Erythroblast (primary cell): ENCODE data around the gene MAN2A2.
A peak's percentile ranks its signal among the peaks of the same experiment; 100 is the strongest.

Source experiments
- DNase-seq, 2 experiments: peaks; one replicate each; lab custom pipeline; 2025; lab: John Stamatoyannopoulos, UW
- GATA1 ChIP-seq: IDR thresholded peaks from 2 replicates; pipeline ENCODE4 v1.6.1; 2011; ENCODE audit warnings: low read depth, mild to moderate bottlenecking, control low read depth, low read length, moderate library complexity
- POLR2A ChIP-seq: IDR thresholded peaks from 2 replicates; pipeline ENCODE4 v1.6.1; 2011; ENCODE audit warnings: mild to moderate bottlenecking, low read length

The MAN2A2 gene

DNA sequence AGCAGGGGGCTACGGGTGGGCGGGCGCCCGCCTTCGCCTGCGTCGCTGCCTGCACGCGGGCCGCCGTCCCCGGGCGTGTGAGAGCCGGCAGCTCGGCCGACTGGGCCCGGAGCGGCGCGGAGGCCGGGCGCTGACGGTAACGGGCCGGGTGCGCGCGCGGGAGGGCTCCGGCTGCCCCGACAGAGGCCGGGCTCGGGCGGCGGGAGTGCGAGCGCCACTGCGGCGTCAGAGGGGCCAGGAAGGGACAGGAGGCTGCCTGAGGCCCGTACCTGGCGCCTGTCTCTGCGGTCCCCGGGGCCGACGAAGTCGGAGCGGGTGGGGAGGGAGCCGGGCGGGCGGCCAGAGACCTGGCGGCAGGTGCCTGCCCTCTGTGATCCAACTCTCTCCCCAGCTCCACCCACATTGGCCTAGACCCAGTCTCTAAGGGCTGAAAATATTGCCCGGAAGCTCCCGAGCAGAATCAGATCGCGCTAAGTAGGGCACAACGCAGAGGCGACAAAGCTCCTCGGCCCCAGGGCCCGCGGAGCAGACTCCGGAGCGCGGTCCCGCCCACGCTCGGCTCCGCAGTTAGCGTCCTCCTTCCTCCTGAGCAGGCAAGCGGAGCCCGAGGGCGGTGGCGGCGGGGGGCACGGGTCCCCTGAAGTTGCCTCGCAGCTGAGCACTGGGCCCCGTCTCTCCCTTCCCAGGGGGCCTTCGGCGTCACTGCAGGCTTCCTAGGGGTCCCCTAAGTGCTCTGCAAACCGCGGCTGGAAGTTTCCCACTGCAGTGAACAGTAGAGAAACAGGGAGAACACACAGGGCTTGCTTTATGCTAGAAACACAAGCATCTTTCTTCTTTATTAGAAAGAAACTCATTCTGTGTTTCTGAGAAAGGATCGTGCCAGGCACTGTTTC, at the start of gene MAN2A2:
Gene MAN2A2, plus strand, starts transcription at position 463 of the 893 bp plus-strand sequence. CDS start 906 bp downstream, outside the sequence.
- peak; percentile 92 to 93 for DNase-seq
- TF ChIP-seq GATA1: no peak
- peak; percentile 95 for TF ChIP-seq POLR2A

DNA sequence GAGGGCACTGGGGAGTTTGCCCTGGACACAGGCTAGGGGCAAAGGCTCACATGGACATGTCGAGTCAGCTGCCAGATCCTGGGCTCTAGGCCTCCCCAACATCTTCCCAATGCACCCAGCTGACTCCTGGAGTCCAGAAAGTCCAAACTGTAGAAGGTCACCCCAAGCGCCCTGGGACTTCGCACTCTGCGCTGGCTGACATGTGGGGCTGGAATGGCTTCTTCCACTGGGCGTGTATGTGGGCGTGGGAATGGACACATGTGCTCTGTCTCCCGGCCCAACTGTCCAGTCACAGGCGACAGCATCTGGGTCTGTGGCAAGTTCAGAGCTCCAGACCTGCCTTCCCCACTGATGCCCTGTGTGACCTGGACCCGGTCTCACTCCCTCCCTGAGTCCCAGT, 48.0 kb upstream of the MAN2A2 start:
- TF ChIP-seq POLR2A (no peak), GATA1 (no peak)
- DNase-seq: no peak

DNA sequence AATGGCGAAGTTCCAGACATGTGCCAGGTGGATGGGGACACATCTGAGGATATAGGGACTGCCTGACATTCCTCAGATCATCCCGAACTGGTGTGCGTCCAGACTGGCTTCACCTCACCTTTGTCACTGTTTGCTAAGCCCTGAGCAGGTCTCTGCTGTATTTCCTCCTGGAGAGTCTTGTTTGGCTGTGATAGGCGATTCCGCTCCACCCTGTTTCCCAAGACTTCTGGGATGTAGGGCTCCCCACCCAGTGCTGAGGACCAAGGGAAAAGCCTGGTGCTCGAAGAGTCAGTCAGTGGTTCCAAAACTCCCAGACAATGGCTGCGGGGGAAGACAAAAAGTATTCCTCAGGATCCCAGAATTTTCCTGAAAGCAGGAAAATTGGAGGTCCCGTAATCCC, 45.8 kb upstream of the MAN2A2 start:
- TF ChIP-seq POLR2A (no peak), GATA1 (no peak)
- DNase-seq: no peak

DNA sequence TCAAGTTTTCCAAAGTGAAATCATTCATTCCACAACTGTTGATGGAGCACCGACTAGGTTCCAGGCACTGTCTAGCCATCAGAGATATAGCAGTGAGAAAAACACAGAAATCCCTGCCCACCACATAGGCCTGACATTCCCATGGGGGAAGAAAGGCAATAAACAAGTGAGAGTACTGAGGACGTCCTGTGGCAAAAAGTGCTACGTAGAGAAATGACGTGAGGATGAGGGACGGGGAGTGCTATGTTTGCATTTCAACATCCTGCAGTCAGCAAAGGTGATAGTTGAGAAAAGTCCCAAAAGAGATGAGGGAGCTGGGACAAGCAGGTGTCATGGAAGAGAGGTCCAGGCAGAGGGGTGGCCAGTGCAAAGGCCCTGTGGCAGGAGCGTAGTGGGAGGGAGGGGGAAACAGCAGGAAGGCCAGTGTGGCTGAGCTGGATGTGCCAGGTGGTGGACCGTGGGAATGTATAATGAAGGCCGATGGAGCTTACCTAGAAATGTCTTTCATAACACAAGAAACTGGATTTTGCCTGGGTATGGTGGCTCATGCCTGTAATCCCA, 45.1 kb upstream of the MAN2A2 start:
- DNase-seq: no peak
- no peak for TF ChIP-seq POLR2A
- TF ChIP-seq GATA1: no peak

DNA sequence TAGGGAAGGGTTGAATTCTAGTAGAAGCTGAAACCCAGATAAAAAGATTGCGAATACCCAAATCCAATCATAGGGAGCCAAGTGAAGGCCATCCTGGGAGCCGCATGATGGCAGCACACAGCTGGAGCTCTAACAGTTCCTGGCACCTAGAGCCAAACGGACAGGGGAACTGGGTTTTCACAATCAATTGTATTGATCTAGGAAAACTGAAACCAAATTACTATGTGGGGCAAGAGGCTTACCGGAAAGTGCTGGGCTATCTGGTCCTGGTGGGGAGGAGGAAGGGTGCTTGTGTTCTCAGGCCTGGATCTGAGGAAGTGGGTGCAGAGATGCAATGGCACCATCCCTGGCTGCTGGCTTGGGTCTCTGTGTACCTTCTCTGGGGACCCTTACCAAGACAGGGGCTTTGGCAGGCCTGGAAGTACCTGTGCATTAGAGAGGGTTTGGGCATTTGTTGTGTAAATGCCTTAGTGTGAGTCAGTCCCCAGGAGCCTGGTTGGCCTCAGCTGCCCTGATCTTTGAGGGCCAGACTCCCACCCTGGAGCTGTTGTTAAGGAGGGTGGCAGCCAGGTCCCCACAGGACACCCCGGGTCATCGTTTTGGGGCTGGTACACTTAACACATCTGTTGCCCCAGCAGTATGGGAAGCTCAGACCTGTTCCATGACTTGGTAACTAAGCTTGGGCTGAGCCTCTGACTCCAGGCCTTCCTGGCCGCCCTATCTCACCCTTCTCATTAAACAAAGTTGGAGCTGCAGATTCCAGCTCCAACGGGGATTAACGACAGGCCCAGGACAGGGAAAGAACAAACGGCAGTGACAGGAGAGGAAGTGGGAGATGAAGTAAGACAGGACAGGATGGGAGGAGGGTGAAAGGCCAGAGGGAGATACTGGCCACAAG, 43.6 kb upstream of the MAN2A2 start:
- TF ChIP-seq POLR2A (no peak), GATA1 (no peak)
- no peak for DNase-seq

DNA sequence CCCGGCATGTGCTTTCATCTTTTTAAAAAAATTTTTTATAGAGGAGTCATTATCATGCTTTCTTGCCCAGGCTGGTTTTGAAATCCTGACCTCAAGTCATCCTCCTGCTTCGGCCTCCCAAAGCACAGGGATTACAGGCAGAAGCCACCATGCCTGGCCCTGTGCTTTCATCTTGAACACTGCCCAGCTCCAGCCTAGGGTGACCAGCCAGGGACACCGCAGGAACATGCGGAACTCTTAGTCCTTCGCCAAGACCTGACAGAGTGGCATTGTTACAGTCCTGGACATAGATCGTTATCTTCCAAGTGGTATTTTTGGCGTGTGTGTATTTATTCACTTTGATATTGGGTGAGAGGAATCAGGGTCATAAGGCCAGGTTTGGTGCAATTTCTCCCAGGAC, 42.7 kb upstream of the MAN2A2 start:
- TF ChIP-seq GATA1 (no peak), POLR2A (no peak)
- no peak for DNase-seq

DNA sequence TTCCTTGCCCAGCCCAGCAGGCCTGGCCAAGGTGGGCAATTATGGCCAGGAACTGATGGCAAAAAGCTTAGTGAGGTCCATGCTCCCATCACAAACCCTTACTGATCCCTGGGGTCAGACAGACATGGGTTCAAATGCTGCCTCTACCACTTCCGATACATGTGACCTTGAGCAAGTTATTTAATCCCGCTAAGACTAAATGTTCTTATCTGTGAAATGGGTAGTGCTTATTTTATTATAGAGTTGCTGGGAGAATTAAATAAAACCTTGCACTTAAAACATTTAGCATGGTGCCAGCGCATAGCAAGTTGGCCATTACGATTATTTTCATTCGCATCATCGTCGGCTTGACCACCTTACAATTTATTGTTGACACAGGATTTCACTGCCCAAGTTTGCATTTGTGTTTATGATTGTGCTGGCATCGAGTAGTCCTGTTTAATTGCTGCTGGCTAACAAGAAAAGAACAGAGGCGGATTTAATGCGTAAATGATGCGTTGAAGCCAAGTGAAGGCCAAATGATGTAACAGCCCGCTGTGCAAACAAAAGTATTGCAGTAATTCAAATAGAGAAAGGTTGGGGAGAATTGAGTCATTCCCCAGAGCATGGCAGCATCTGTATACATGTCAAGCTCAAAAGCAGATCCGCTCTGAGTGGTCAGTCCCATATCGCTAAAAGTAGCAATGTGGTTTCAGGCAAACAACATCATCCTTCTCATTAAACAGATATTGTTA, 42.0 kb upstream of the MAN2A2 start:
- TF ChIP-seq POLR2A (no peak), GATA1 (no peak)
- DNase-seq: no peak

DNA sequence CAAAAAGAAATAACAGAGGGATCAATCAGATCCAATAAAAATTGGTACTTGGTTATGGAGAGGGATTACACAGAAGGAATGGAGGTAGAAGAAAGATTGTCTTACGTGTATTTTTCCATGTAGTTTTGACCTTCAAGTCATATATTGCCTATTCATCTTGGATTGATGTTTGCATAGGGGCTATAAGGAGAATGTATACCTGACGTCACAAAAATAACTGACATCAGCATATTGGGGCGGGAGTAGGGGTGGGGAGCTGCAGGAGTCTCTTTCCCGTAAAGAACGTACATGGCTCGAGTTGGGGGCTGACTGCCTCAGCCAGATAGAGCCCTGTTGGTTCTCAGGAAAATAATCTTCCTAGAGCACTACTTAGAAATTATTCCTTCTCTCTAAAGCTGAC, 40.6 kb upstream of the MAN2A2 start:
- TF ChIP-seq GATA1 (no peak), POLR2A (no peak)
- DNase-seq: no peak

DNA sequence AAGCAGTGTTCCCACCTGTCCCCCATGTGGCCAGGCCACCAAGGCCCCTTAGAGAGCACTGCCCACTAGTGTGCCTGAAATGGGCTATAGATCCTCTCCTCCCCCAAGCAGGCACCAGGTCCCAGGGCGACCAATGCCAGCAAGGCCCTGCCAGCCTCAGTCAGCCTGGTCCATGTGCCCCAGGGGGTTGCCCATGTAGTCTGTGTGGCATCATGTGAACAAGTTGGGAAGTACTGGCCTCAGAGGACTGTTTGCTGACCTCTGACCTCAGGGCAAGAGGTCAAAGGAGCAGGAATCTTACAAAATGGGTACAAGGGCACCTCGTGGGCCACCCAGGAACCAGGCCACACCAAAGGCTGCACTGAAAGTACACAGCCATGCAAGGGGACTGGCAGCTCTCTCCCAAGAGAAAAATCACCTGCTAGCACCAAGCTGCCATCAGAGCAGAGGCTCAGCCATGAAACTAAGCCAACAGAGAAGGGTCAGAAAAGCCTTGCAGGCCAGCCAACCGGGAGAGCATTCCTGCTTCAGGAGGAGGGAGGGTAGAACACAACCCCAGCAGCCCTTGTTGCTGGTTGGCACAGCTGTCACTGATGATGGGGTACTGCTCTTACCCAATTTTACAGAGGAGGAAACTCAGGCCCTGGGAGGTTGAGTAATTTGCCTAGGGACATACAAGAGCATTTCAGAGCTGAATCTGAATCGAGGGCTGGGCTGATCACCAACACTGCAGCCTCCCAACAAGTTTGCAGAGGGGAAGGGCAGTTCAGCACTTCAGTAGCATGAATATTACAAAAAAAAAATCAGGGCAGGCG, 39.9 kb upstream of the MAN2A2 start:
- DNase-seq: no peak
- TF ChIP-seq POLR2A: no peak
- TF ChIP-seq GATA1: no peak

DNA sequence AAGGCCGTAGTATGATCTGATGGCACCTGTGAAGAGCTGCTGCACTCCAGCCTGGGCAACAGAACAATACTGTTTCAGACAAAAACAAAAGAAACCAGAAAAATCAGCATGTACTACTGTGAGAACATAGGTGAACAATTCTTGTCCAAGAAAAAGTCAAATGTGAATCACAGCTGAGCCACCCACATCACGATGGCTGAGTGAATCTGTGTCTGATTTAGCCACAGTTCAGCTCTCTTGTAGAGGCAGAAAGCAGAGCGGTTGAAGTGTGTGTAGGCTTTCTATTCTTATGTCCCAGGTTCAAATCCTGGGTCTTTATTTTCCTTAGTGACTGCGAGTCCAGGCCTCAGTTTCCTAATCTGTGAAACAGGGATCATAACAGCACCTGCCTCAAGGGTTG, 39.1 kb upstream of the MAN2A2 start:
- DNase-seq: no peak

DNA sequence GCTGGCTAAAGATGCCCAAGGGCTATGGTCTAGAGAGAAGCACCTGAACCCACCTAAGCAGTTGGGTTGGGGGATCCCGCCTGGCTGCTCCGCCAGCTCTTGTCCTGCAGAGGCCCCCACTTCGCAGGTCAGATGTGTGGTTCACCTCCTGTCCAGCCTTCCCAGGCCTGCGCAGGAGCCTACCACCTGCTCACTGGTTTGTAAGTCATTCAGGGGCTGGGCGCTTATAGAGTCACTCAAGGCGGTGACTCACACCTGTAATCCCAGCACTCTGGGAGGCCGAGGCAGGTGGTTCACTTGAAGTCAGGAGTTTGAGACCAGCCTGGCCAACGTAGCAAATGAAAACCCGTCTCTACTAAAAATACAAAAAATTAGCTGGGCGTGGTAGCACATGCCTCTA, 38.6 kb upstream of the MAN2A2 start:
- DNase-seq: no peak
- TF ChIP-seq GATA1 (no peak), POLR2A (no peak)

More for the DNA sequence above, 39.1 kb upstream of the MAN2A2 start:
- no peak for TF ChIP-seq GATA1
- TF ChIP-seq POLR2A: no peak

DNA sequence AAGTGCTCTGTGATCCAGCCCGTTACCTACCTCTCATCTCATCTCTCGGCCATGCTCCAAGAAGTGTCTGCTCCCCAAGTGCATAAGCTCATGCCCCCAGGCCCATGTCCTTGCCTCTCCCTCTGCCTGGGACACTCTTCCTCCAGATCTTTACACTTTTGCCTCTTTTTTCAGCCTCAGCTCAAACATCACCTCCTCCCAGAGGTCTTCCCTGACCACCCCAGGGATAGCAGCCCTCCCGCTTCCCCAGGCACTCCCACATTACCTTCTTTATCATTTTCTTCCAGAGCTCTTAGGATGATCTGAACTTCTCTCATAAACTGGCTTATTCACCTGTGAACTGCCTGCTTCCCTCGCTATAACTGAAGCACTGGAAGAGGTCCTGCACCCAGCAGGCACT, 37.4 kb upstream of the MAN2A2 start:
- TF ChIP-seq GATA1 (no peak), POLR2A (no peak)
- no peak for DNase-seq

DNA sequence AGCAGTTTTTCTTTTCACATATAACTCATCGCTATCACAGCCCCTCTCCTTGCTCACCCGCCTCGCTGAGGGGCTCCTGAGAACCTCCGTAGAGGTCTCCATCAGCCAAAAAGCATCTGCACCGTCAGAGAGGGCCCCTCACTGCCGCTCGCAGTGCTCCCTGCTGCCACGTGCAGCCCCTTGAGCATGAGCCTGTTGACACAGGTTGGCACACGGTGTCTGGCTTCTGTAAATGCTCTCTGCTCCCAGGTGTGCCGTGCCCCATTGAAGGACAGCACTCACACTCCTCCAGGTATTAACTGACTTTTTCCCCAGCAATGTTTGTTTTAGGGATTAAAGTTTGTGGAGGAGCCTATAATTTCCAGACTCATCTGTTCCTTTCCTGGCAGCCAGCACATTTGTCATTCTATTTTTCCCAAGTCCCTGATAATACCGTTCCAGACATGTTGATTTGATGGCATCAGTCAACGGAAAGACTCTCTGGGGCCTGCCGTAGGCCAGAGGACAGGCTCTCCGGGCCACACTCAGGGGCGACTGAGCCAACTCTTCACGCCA, 36.9 kb upstream of the MAN2A2 start:
- DNase-seq: no peak
- no peak for TF ChIP-seq POLR2A
- TF ChIP-seq GATA1: no peak

DNA sequence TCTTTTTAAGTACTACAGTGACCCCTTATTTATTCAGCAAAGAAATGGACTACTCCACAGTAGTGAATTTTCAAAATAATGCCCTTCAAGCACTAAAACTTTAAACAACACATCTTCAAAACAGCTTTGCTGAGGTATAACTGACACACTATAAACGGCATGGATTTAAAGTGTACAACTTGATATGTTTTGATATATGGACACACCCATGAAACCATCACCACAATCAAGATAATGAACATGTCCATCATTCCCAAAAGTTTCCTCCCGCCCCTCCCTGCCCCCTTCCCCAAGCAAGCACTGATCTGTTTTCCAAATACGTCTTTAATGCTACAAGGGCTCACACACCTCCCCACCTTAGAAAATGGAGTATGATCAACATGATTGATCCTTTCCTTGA, 36.3 kb upstream of the MAN2A2 start:
- no peak for DNase-seq

More for the DNA sequence above, 36.3 kb upstream of the MAN2A2 start:
- TF ChIP-seq POLR2A (no peak), GATA1 (no peak)
